ENCODE results near the gene ESR1. TPM values are rescaled to one million over a fixed set of nuclear protein-coding genes. Genes with fewer than 3 reads are reported as not detected.

The ESR1 gene
- polyA plus RNA-seq, 1 of the 3 experiments (the other 2 are of a cell fraction): under 0.01 TPM

- Histone ChIP-seq H3K27me3 (ENCODE audit: insufficient read depth) (no peaks in the 10 kb centered on the region), H3K4me1 (ENCODE audit: control insufficient read depth in 1 of 2, insufficient read depth in 2 of 2, low read depth in 1 of 2, low read length in 1 of 2) (peaks cover 7 to 13% of the 10 kb centered on the region in 2 experiments; a peak in 2 of 4 replicates), H3F3A (replicated peaks; ENCODE audit: insufficient read depth) (peaks cover 25% of the 10 kb centered on the region), H3K79me2 (ENCODE audit: insufficient read depth) (no peaks in the 10 kb centered on the region), H3K36me3 (replicated peaks in 1 of 2; ENCODE audit: control insufficient read depth in 1 of 2, insufficient read depth in 2 of 2, low read length in 1 of 2) (no peaks in the 10 kb centered on the region), H3K4me2 (peak overlapping the region; percentile 32; the same call in 1 of the 2 replicates), H3K4me3 (ENCODE audit: low read depth in 2 of 2, low read length in 1 of 2) (no peak overlapping the region), H3K27ac (ENCODE audit: low read depth in 2 of 2, low read length in 1 of 2) (peak overlapping the region; percentile 1 to 79), H4K20me1 (ENCODE audit: insufficient read depth) (no peaks in the 10 kb centered on the region), H3K9ac (no peak overlapping the region), H3K9me2 (no peaks in the 10 kb centered on the region), H3K9me3 (no peaks in the 10 kb centered on the region), H2AFZ (ENCODE audit: low read depth) (no peak overlapping the region)
- DNase-seq: no peak
- CTCF ChIA-PET: interaction anchor here (0.9 to 3.6 kb wide), 5 partner anchors 14 to 171 kb away, joined by 3 to 21 read pairs (median 5); no protein-coding TSS in a partner anchor
- WGBS (ENCODE audit: low lambda C conversion rate): 46% methylated on average over 5 of the region's 5 CpGs
- TF ChIP-seq FOSL2 (IDR thresholded peaks at IDR 0.05; ENCODE audit: borderline replicate concordance, low read depth) (peak; percentile 69; the same call in 1 of the 2 replicates), YY1 (IDR thresholded peaks at IDR 0.05; ENCODE audit: low read depth) (no peak), EP300 (IDR thresholded peaks at IDR 0.05; ENCODE audit: borderline replicate concordance in 1 of 2, low read depth in 1 of 2, low read length in 1 of 2) (peak in 1 of 2 experiments; percentile 13; a peak in 1 of 4 replicates), PBX3 (IDR thresholded peaks at IDR 0.05) (peak; percentile 37; the same call in 1 of the 2 replicates), RCOR1 (IDR thresholded peaks at IDR 0.05; ENCODE audit: low read length) (no peak), RXRA (IDR thresholded peaks at IDR 0.05; ENCODE audit: borderline replicate concordance, low read depth) (peak; percentile 40; the same call in 1 of the 2 replicates), SIN3A (IDR thresholded peaks at IDR 0.05; ENCODE audit: borderline replicate concordance, low read depth, low read length) (no peak), FOXM1 (IDR thresholded peaks at IDR 0.05; ENCODE audit: low read depth) (no peak), EZH2phosphoT487 (IDR thresholded peaks at IDR 0.05; ENCODE audit: borderline replicate concordance, low read depth) (no peak), MXI1 (IDR thresholded peaks at IDR 0.05; ENCODE audit: low read depth, low read length) (no peak), NRF1 (IDR thresholded peaks at IDR 0.05; ENCODE audit: low read depth, low read length) (no peak), JUND (IDR thresholded peaks at IDR 0.05) (peak; percentile 61; the same call in 1 of the 2 replicates), NFIC (IDR thresholded peaks at IDR 0.05; ENCODE audit: borderline replicate concordance) (no peak), GATA2 (CRISPR knock-in tag; IDR thresholded peaks at IDR 0.05) (no peak), REST (IDR thresholded peaks at IDR 0.05; ENCODE audit: low read depth, low read length) (no peak), TEAD4 (IDR thresholded peaks at IDR 0.05; ENCODE audit: borderline replicate concordance, insufficient read depth) (0 out of 2 replicates have a peak, but pooled peaks have one; percentile 12), MEF2A (IDR thresholded peaks at IDR 0.05; ENCODE audit: borderline replicate concordance, low read depth) (no peak), TCF12 (IDR thresholded peaks at IDR 0.05) (peak; percentile 83)
- TF ChIP-seq, protein P1, sequence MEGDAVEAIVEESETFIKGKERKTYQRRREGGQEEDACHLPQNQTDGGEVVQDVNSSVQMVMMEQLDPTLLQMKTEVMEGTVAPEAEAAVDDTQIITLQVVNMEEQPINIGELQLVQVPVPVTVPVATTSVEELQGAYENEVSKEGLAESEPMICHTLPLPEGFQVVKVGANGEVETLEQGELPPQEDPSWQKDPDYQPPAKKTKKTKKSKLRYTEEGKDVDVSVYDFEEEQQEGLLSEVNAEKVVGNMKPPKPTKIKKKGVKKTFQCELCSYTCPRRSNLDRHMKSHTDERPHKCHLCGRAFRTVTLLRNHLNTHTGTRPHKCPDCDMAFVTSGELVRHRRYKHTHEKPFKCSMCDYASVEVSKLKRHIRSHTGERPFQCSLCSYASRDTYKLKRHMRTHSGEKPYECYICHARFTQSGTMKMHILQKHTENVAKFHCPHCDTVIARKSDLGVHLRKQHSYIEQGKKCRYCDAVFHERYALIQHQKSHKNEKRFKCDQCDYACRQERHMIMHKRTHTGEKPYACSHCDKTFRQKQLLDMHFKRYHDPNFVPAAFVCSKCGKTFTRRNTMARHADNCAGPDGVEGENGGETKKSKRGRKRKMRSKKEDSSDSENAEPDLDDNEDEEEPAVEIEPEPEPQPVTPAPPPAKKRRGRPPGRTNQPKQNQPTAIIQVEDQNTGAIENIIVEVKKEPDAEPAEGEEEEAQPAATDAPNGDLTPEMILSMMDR (IDR thresholded peaks at IDR 0.05): peak; percentile 23
- TF ChIP-seq, protein P2, sequence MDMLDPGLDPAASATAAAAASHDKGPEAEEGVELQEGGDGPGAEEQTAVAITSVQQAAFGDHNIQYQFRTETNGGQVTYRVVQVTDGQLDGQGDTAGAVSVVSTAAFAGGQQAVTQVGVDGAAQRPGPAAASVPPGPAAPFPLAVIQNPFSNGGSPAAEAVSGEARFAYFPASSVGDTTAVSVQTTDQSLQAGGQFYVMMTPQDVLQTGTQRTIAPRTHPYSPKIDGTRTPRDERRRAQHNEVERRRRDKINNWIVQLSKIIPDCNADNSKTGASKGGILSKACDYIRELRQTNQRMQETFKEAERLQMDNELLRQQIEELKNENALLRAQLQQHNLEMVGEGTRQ (IDR thresholded peaks at IDR 0.05; ENCODE audit: borderline replicate concordance, low read depth, low read length): no peak
- TF ChIP-seq, protein P3, sequence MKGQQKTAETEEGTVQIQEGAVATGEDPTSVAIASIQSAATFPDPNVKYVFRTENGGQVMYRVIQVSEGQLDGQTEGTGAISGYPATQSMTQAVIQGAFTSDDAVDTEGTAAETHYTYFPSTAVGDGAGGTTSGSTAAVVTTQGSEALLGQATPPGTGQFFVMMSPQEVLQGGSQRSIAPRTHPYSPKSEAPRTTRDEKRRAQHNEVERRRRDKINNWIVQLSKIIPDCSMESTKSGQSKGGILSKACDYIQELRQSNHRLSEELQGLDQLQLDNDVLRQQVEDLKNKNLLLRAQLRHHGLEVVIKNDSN (IDR thresholded peaks at IDR 0.05; ENCODE audit: borderline replicate concordance, low read depth): no peak
- POLR2A ChIA-PET: no interaction called here
Measured at GRCh38 chr6:152096863-152097496, 289.5 kb downstream of the ESR1 start.

Data from SK-N-SH (cell line).